Measurements from ENCODE around the gene ZNF385C.

DNA sequence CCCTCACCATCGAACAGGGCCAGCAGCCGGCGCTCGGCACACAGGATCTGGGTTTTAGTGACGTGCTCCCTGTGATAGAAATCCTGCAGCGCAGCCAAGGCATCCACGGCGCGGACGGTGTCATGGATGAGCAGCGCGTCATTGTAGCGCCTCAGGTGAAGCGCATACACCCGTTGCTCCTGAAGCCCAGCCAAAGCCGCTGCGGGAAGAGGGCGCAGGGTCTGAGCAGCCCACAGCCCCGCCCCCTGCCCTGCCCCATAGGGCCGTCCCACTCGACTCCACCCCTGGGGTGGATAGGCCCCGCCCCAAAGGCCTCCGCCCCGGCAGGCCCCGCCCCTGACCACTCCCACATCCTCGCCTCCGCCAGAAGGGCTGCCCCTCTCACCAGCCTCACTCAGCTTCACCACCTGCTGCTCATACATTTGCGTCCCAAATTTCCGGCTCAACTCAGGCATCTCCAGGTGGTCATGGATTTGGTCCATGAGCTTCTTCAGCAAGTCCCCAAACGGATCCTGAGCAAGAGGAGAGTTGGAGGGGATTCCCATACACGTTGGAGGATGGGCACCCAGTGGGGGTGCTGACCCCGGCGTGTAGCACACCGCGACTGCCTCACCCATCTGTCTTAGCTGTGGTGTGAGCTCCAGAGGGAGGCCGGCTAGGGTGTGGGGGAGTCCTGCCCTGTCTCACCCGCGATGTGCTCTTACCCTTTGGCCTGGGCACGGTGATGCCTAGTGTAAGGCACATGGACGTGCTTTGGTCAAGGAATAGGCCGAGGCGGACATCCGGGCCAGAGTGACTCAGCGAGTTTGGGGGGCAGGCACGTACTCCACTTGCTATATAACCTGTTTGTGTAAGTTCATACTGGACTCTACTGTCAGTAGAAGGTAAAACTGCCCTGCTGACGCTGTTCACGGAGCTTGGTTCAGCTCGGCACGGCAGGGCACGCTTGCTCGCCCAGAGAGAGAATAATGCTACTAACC, 9.6 kb upstream of the ZNF385C start:
- TF ChIP-seq, protein P1, sequence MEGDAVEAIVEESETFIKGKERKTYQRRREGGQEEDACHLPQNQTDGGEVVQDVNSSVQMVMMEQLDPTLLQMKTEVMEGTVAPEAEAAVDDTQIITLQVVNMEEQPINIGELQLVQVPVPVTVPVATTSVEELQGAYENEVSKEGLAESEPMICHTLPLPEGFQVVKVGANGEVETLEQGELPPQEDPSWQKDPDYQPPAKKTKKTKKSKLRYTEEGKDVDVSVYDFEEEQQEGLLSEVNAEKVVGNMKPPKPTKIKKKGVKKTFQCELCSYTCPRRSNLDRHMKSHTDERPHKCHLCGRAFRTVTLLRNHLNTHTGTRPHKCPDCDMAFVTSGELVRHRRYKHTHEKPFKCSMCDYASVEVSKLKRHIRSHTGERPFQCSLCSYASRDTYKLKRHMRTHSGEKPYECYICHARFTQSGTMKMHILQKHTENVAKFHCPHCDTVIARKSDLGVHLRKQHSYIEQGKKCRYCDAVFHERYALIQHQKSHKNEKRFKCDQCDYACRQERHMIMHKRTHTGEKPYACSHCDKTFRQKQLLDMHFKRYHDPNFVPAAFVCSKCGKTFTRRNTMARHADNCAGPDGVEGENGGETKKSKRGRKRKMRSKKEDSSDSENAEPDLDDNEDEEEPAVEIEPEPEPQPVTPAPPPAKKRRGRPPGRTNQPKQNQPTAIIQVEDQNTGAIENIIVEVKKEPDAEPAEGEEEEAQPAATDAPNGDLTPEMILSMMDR (IDR thresholded peaks at IDR 0.05) = no peak
- no peak for TF ChIP-seq EZH2 (IDR thresholded peaks at IDR 0.05; ENCODE audit: borderline replicate concordance, insufficient read depth, low read depth, low read length, poor library complexity, severe bottlenecking)

Data from B cell (primary cell).